ENCODE data around the gene RNU6-1.

The RNU6-1 gene

DNA sequence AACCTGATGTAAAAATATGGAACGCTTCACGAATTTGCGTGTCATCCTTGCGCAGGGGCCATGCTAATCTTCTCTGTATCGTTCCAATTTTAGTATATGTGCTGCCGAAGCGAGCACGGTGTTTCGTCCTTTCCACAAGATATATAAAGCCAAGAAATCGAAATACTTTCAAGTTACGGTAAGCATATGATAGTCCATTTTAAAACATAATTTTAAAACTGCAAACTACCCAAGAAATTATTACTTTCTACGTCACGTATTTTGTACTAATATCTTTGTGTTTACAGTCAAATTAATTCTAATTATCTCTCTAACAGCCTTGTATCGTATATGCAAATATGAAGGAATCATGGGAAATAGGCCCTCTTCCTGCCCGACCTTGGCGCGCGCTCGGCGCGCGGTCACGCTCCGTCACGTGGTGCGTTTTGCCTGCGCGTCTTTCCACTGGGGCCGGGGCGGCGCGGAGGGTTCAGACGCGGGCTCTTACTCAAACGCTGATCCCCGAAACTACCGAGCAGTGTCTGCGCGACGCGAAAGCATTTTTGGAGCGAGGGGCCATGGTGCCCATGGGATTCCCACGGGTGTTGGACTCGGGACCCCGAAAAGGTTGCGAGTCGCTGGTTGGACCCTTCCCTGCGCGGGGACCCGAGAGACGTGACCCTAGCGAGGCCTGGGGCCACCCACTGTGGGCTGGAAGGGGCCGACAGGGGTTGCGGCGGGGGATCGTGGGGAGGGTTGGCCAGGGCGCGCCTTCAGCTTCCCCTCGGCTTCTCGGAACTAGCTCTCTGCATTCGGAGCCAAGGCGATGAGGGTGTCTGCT, at the start of gene RNU6-1:
RNU6-1 (minus strand) TSS at position 117 of the 820 bp plus-strand sequence.
- DNase-seq (ENCODE audit: low spot score), result peak; percentile 95

- no peak for DNase-seq (ENCODE audit: low spot score)
Observed at GRCh38 chr15:67887776-67888175, 47.9 kb upstream of the RNU6-1 start.

DNA sequence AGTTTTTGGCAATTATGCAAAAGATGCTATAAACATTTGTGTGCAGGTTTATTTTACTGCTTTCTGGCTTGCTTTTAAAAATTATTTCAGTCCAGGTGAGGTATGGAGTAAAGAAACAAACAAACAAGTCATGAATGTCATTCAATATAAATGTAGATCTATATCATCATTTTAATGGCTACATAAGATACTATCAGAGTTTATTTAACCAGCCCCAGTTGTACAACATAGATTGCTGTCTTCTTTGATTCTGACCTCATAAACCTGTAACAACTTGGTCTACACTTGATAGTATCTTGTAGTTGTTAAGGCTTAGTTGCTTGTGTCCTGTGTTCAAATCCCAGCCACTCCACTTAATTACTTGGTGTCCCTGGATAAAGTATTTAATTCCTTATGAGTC, 46.0 kb upstream of the RNU6-1 start:
- DNase-seq (ENCODE audit: low spot score), result no peak

DNA sequence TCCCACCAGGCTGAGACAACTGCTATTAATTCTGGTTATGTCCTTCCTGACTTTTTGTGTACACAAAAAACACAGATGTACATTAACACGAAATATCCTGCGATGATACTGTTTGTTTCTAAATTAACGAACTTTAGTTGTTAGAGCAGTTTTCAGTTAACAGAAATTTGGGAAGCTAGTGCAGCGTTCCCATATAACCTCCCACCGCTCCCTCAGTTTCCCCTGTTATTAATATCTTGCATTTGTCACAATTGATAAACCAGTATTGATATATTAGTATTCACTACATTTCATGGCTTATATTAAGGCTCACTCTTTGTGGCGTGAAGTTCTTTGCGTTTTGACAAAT, 45.3 kb upstream of the RNU6-1 start:
- DNase-seq (ENCODE audit: low spot score), result no peak

DNA sequence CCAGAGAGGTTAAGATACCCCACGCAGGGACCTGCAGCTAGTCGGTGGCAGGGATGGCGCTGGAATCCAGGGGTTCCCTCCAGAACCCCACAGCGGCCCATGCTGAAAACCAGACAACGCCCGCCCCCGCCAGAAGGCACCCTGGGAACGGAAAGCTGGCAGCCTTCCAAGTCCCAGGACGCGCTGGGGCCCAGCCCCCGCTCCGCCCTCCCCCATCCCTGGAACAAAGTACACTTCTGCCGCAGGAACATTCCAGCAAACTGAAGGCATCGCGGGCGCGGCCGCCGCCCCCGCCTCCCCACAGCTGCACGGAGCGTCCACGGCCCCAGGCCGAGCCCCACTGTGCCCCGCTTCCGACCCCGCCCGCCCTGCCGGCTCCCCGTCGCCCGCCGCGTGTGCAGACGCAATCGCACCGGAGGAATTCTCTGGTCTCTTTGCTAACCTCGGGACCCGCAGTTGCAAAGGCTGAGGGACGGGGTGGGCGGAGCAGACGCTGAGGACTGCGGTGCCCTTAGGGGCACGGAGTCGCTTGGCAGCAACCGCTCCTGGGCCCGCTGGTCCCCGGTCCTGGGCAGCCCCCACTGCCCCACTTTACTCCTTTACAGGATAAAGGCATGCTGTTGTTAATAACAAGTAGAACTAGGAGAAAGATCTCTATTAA, 44.8 kb upstream of the RNU6-1 start:
- DNase-seq (ENCODE audit: low spot score), result peak; percentile 55

- no peak for DNase-seq (ENCODE audit: low spot score)
Observed at GRCh38 chr15:67884009-67884408, 44.2 kb upstream of the RNU6-1 start.

- no peak for DNase-seq (ENCODE audit: low spot score)
Observed at GRCh38 chr15:67883234-67883773, 43.5 kb upstream of the RNU6-1 start.

- DNase-seq (ENCODE audit: low spot score), result peak; percentile 68
Observed at GRCh38 chr15:67882487-67883233, 42.8 kb upstream of the RNU6-1 start.

- DNase-seq (ENCODE audit: low spot score), result peak; percentile 67
Observed at GRCh38 chr15:67880651-67881182, 40.9 kb upstream of the RNU6-1 start.

DNA sequence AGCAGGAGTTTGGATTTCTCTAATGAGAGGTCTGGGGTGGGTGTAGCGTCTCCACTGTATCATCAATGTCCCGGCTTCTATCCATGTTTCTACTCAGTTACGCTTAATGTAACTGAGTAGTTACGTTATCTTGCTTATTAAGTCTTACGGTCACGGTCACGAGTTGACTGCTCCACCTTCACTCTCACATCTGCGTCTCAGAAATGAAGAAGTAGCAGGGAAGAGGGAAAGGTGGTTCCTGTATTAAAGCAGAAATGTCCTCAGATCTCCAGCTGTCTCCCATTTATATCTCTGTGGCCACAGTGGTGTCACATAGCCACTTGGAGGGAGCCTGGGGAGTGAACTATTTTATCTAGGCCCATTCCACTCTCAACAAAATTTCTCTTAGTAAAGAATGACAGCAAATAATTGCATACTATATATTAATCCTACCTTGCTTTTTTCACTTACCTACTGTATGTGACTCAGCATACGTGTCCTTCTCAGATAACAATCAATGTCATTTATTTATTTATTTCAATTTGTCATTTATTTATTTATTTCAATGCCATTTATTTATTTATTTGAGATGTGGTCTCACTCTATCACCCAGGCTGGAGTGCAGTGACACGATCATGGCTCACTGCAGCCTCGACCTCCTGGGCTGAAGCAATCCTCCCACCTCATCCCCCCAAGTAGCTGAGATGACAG, 39.7 kb upstream of the RNU6-1 start:
- peak; percentile 59 for DNase-seq (ENCODE audit: low spot score)

DNA sequence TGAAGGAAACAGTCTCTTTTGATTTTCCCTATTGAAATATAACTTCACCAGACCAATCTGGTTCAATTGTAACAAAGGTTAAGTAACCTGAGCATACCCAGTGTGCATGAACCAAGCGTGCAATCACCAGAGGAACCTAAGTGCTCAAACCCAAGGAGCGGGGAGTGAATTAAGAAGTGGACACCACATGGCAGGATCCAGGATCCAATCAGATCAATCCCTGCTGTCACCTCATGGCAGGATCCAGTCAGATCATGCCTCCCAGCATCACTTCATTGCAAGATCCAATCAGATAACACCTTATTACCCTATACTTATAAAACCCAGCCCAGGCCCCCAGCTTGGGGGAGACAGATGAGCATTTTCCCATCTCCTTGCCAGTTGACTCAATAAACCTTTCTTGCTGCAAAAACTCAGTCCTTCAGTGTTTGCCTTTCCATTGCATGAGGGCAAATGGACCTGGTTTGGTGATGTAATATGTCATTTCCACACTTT, 38.9 kb upstream of the RNU6-1 start:
- no peak for DNase-seq (ENCODE audit: low spot score)

DNA sequence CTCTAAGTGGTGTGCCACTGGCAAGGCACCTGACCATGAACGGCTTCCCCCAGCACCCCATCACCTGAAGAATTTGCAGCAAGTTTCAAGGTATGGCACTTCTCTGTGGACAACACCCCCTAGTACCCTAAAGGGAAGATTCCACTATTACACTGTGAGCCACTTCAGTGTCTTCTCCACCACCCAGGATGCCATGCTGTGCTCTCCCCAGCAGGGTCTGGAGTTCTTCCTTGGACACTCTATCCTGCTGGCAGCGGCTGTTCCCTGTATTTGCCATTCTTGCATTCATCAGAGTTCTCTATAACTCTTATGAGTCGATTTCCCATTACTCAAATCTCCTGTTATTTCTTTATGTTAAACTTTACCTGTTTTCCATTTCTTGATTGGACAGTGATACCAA, 33.9 kb upstream of the RNU6-1 start:
- no peak for DNase-seq (ENCODE audit: low spot score)

- no peak for DNase-seq (ENCODE audit: low spot score)
Observed at GRCh38 chr15:67870868-67871408, 31.1 kb upstream of the RNU6-1 start.

DNA sequence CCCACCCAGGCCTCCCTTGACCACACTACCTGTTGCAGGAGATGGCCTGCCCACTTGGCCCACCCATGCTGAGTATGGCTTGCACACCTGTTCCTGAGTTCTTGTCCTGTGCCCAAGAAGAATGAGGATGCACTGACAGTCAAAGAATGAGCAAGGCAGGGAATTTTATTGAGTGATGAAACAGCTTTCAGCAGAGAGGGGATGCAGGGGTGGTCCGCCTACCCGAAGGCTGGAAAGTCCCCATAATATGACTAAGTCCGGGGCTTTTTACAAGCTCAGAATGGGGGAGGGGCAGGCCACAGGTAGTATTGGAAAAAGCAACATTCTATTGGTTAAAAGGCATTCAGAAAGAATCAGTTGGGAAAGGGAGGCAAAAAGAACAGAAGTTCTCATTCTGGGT, 29.9 kb upstream of the RNU6-1 start:
- DNase-seq (ENCODE audit: low spot score), result no peak

DNA sequence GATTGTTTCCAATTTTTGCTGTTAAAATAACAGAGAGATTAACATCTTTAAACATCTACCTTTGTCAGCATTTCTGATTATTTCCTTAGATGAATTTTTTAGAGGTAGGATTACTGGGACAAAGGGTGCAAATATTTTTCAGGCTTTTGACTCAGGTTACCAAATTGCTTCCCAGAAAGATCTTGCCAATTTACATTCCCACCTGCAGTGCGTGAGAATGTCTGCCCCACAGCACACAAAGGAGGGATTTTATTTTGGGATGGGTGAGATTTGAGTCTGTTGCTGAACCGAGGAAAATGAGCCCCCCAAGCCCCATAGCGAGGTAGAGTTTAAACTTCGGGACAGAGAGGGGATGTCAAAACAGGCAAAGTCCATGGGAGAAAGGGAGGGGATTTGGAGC, 25.9 kb upstream of the RNU6-1 start:
- no peak for DNase-seq (ENCODE audit: low spot score)

DNA sequence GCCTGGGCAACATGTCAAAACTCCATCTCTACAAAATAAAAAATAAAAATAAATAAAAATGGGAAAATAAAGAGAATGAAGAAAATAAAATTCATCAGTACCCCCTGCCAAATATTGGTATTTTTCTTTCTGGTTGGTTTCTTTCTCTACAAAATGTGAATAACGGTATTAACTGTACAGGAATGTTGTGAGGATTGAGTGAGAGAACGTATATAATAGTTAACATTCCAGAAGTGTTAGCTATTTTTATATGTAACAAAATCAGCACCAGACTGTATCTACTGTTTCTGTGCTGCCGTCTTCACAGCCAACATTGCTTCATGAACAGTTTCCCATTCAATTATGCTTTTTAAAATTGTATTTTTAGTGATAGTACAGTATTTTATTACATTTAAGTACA, 25.5 kb upstream of the RNU6-1 start:
- no peak for DNase-seq (ENCODE audit: low spot score)

DNA sequence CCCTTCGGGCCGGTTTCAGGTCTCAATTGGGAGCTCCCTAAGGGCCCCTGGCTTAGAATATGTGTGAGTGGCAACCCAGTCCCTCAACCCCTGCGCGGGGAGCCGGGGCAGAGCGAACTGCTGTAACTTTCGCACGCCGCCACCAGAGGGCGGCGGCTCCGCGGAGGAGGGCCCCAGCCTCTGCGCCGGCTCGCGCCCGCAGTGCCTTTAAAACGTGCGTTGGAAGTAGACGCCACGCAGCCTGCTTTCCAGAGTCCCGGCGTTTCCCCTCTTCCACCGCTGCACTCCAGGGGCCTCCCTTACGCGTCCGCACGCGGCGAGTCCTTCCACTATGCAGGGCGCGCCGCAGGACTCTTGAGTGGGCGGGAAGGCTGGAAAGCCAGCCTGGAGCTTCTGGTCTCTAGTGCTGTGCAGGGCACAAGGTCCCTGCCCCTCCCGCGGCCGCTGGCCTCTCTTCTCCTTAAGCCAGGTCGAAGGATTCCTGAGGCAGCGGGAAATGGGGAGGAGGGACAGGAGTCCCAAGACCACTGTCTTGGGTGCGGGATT, 23.7 kb upstream of the RNU6-1 start:
- DNase-seq (ENCODE audit: low spot score), result peak; percentile 55

- peak; percentile 9 for DNase-seq (ENCODE audit: low spot score)
Observed at GRCh38 chr15:67862750-67863441, 23.1 kb upstream of the RNU6-1 start.

GRCh38 chr15:67861983-67862382, 22.1 kb upstream of the RNU6-1 start:
- no peak for DNase-seq (ENCODE audit: low spot score)

DNA sequence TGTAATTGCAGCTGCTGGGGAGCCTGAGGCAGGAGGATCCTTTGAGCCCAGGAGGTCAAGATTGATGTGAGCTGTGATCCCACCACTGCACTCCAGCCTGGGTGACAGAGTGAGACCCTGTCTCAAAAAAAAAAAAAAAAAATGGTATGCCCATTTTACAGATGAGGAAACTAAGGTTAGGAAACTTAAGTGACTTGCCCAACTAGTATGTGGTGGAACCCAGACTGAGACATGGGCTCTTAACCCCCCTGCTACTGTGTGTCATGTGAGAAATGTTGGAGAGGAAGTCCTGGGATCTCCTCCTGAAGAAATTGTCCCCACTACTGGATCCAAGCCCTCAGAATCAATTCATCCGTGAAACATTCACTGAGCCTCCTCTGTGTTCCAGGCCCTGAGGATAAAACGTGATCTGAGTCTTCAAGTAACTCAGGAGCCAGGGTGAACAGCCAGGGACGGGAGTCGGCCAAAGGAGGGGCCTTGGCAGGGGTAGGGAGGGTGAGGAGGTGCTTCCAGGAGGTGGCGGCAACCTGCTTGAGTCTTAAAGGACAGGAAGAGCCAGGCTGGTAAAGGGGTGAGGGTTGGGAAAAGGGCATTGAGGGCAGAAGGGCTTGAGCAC, 19.6 kb upstream of the RNU6-1 start:
- DNase-seq (ENCODE audit: low spot score), result no peak
